Ishikawa (cell line): ENCODE data around the gene PGLYRP4.

ENCODE experiments used
- CEBPB ChIP-seq: IDR thresholded peaks from 2 replicates; pipeline ENCODE4 v1.6.1; 2012
- EGR1 ChIP-seq: IDR thresholded peaks from 2 replicates; pipeline ENCODE4 v1.6.1; 2012
- EP300 ChIP-seq: IDR thresholded peaks from 2 replicates; pipeline ENCODE4 v1.6.1; 2012; ENCODE audit warnings: borderline replicate concordance
- MAX ChIP-seq: IDR thresholded peaks from 2 replicates; pipeline ENCODE4 v1.6.1; 2012
- TAF1 ChIP-seq: IDR thresholded peaks from 2 replicates; pipeline ENCODE4 v1.6.1; 2012; ENCODE audit warnings: low read depth, mild to moderate bottlenecking
- TCF12 ChIP-seq: IDR thresholded peaks from 2 replicates; pipeline ENCODE4 v1.6.1; 2012; ENCODE audit warnings: low read depth
- USF1 ChIP-seq: IDR thresholded peaks from 2 replicates; pipeline ENCODE4 v1.6.1; 2012
- YY1 ChIP-seq: IDR thresholded peaks from 2 replicates; pipeline ENCODE4 v1.6.1; 2012; ENCODE audit warnings: low read depth
- TF ChIP-seq, protein P1 (sequence below): IDR thresholded peaks from 2 replicates; pipeline ENCODE4 v1.6.1; 2012; ENCODE audit warnings: low read depth, mild to moderate bottlenecking

- TF ChIP-seq TCF12 (no peak), MAX (no peak), EGR1 (no peak), CEBPB (no peak), TAF1 (no peak), EP300 (no peak), YY1 (no peak), USF1 (no peak)
- TF ChIP-seq, protein P1, sequence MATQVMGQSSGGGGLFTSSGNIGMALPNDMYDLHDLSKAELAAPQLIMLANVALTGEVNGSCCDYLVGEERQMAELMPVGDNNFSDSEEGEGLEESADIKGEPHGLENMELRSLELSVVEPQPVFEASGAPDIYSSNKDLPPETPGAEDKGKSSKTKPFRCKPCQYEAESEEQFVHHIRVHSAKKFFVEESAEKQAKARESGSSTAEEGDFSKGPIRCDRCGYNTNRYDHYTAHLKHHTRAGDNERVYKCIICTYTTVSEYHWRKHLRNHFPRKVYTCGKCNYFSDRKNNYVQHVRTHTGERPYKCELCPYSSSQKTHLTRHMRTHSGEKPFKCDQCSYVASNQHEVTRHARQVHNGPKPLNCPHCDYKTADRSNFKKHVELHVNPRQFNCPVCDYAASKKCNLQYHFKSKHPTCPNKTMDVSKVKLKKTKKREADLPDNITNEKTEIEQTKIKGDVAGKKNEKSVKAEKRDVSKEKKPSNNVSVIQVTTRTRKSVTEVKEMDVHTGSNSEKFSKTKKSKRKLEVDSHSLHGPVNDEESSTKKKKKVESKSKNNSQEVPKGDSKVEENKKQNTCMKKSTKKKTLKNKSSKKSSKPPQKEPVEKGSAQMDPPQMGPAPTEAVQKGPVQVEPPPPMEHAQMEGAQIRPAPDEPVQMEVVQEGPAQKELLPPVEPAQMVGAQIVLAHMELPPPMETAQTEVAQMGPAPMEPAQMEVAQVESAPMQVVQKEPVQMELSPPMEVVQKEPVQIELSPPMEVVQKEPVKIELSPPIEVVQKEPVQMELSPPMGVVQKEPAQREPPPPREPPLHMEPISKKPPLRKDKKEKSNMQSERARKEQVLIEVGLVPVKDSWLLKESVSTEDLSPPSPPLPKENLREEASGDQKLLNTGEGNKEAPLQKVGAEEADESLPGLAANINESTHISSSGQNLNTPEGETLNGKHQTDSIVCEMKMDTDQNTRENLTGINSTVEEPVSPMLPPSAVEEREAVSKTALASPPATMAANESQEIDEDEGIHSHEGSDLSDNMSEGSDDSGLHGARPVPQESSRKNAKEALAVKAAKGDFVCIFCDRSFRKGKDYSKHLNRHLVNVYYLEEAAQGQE, result no peak
Observed at GRCh38 chr1:153387785-153388184, 39.1 kb upstream of the PGLYRP4 start.
